Measurements from ENCODE around the gene INO80C.
"Not testable (repeated sequence)": the region's sequence is repeated elsewhere in the genome, so short reads cannot be mapped to it uniquely, and the experiment has no call there.

The INO80C gene

GRCh38 chr18:35458271-35458670, 39.5 kb downstream of the INO80C start:
- DNase-seq = no peak

- DNase-seq = no peak
Measured at GRCh38 chr18:35457140-35457704, 40.5 kb downstream of the INO80C start.

GRCh38 chr18:35455926-35456763, 41.6 kb downstream of the INO80C start:
- no peak for DNase-seq

- no peak for DNase-seq
Measured at GRCh38 chr18:35454803-35455202, 43.0 kb downstream of the INO80C start.

- DNase-seq = not testable (repeated sequence)
Measured at GRCh38 chr18:35453065-35453464, 44.7 kb downstream of the INO80C start.

- no peak for DNase-seq
Measured at GRCh38 chr18:35451916-35452315, 45.8 kb downstream of the INO80C start.

- DNase-seq = no peak
Measured at GRCh38 chr18:35451032-35451431, 46.7 kb downstream of the INO80C start.

GRCh38 chr18:35444636-35445035, 53.1 kb downstream of the INO80C start:
- no peak for DNase-seq

- no peak for DNase-seq
Measured at GRCh38 chr18:35443847-35444246, 53.9 kb downstream of the INO80C start.

- DNase-seq = no peak
Measured at GRCh38 chr18:35443434-35443833, 54.3 kb downstream of the INO80C start.

- DNase-seq = no peak
Measured at GRCh38 chr18:35442701-35443100, 55.1 kb downstream of the INO80C start.

GRCh38 chr18:35441857-35442595, 55.7 kb downstream of the INO80C start:
- DNase-seq = no peak

GRCh38 chr18:35438480-35439234, 59.1 kb downstream of the INO80C start:
- no peak for DNase-seq

GRCh38 chr18:35437836-35438235, 59.9 kb downstream of the INO80C start:
- DNase-seq = no peak

- no peak for DNase-seq
Measured at GRCh38 chr18:35436076-35436649, 61.6 kb downstream of the INO80C start.

GRCh38 chr18:35435401-35435800, 62.4 kb downstream of the INO80C start:
- no peak for DNase-seq

- DNase-seq = no peak
Measured at GRCh38 chr18:35432565-35433001, 65.2 kb downstream of the INO80C start.

- no peak for DNase-seq
Measured at GRCh38 chr18:35431374-35431741, 66.4 kb downstream of the INO80C start.

- DNase-seq = no peak
Measured at GRCh38 chr18:35430721-35431373, 66.9 kb downstream of the INO80C start.

- no peak for DNase-seq
Measured at GRCh38 chr18:35426786-35427185, 71.0 kb downstream of the INO80C start.

- no peak for DNase-seq
Measured at GRCh38 chr18:35424356-35424755, 73.4 kb downstream of the INO80C start.

- DNase-seq = no peak
Measured at GRCh38 chr18:35422237-35422636, 75.5 kb downstream of the INO80C start.
